GM19328 (cell line): ENCODE results near the gene DNAJB7.
A peak's percentile ranks its signal among the peaks of the same experiment; 100 is the strongest.
"Not testable (repeated sequence)": the region's sequence is repeated elsewhere in the genome, so short reads cannot be mapped to it uniquely, and the experiment has no call there.

ENCODE experiments used
- ATAC-seq: cut with Tn5 transposase; IDR thresholded peaks from one replicate; pipeline ENCODE4 v1.9.1; 2021; ENCODE audit warnings: mild to moderate bottlenecking, moderate library complexity; ENCODE audit not compliant: unreplicated experiment

DNAJB7 gene

DNA sequence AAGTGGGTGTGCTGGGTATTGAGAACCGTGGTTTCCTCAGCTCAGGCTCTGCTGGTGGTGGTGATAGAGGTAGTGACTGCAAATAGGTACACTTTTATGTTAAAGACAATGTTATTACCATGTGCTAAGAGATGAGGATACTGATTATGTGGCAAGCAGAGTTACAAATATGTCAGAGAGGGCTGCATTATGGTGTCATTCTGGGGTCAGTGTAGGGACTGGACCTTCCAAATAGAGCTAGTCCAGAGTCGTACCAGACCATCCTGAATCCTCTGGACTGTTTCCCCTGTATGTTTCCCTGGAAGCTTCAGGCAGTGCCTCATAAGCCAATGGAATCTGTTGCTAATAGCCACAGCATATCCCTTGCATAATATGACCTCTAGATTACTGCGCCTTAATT, at the start of gene DNAJB7:
Gene DNAJB7, minus strand, starts transcription at position 101 of the 400 bp plus-strand sequence. CDS start 119 bp downstream, outside the sequence.
- no peak for ATAC-seq

DNA sequence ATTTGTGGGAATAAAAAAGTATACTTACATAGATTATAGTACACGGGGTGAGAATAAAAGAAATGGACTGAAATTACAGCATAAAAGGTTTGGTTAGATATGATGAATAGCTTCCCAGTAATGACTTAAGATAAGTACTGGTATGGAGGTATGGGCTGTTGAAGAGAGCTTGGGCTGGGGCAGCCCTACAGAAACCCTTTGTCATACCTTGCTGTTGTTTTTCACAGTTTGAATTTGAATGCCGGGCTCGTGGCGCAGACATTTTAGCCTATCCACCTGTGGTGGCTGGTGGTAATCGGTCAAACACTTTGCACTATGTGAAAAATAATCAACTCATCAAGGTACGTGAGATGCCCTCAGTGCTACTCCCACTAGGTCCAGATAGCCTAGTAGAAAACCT, 47.0 kb upstream of the DNAJB7 start:
- no peak for ATAC-seq

- no peak for ATAC-seq
These were observed 42.2 kb upstream of the DNAJB7 start for GRCh38 chr22:40904101-40904500.

DNA sequence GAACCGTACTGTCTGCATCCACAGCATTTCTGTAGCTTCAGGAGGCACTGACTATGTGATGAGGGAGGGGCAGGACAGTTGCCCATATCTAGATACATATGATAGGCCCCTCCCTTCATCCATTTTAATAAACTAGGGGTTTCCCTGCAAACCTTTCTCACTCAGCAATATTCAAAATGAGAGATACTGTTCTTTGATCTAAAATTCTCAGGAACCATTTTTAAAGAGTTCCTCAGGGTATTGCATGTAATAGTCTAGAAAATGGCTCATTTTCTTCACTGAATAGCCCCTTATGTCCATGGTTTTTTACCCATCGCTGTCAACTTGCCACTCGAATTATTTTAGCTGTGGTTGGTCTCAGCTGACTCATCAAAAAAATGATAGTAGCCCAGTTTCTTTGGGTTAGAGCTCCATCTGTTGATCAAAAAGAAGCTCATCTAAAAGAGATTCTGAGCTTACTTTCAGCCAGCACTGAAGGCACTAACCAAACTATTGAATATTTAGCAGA, 37.0 kb upstream of the DNAJB7 start:
- ATAC-seq, result no peak

- no peak for ATAC-seq
These were observed 32.5 kb upstream of the DNAJB7 start for GRCh38 chr22:40894417-40894816.

GRCh38 chr22:40890881-40891280, 29.0 kb upstream of the DNAJB7 start:
- ATAC-seq, result no peak

GRCh38 chr22:40889116-40889515, 27.2 kb upstream of the DNAJB7 start:
- no peak for ATAC-seq

- ATAC-seq, result no peak
These were observed 17.0 kb upstream of the DNAJB7 start for GRCh38 chr22:40878922-40879321.

- no peak for ATAC-seq
These were observed 15.6 kb upstream of the DNAJB7 start for GRCh38 chr22:40877488-40877887.

- ATAC-seq, result no peak
These were observed 15.0 kb upstream of the DNAJB7 start for GRCh38 chr22:40876907-40877306.

GRCh38 chr22:40875111-40875510, 13.2 kb upstream of the DNAJB7 start:
- ATAC-seq, result no peak

GRCh38 chr22:40874016-40874415, 12.1 kb upstream of the DNAJB7 start:
- no peak for ATAC-seq

GRCh38 chr22:40868379-40868778, 6.5 kb upstream of the DNAJB7 start:
- ATAC-seq, result not testable (repeated sequence)

DNA sequence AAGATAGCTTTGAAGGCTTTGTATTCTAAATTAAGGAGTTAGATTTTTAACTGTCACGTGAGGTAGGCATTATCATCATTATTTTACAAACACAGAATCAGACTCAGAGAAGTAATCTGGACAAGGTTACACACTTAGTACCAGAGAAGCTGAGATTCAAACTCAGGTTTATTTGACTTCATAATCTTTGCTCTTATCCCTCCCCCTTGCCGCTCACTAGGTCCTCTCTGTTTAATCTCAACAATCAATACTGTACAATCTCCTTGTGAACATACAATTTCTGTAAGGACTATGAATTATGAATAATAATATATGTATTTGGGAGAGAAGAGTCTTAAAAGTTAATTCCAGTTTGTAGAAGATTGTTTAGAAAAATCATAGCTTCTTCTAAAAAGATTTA, 5.2 kb upstream of the DNAJB7 start:
- ATAC-seq, result no peak

GRCh38 chr22:40862537-40862936, 624 bp upstream of the DNAJB7 start:
- ATAC-seq, result no peak

DNA sequence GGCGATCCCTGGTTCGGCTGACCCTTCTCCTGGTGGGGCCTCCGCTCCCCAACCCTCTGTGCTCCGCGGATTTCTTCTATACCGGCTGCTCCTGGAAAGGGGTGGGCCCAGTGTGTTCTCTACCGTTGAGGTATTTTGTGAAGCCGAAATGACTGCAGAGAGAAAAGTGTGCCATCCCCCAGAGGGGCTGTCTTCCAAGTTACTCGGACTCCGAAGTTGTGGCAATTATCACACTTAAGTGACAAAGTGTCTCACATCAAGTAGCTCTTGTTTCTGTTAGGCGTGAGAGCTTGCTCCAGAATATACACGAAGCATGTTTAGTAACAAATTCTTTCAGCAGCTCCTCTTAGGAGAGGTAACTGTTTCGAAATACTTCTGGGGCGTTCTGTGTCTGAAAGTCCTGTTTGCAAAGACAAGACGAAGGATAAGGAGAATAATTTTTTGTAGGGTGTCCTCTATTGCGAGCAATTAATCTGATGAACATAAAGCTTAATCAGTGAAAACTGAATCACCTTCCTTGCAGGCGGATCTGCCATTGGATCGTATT, 4.5 kb downstream of the DNAJB7 start:
- ATAC-seq, result no peak

GRCh38 chr22:40856513-40857308, 5.2 kb downstream of the DNAJB7 start, which contains the start of the genes ST13 and XPNPEP3:
Gene ST13, minus strand, starts transcription at chr22:40856639. Its CDS starts 99 bp downstream, at chr22:40856540.
Gene XPNPEP3, plus strand, starts transcription at chr22:40857148. Its CDS starts 34 bp downstream, at chr22:40857182.
- peak; percentile 84 for ATAC-seq

DNA sequence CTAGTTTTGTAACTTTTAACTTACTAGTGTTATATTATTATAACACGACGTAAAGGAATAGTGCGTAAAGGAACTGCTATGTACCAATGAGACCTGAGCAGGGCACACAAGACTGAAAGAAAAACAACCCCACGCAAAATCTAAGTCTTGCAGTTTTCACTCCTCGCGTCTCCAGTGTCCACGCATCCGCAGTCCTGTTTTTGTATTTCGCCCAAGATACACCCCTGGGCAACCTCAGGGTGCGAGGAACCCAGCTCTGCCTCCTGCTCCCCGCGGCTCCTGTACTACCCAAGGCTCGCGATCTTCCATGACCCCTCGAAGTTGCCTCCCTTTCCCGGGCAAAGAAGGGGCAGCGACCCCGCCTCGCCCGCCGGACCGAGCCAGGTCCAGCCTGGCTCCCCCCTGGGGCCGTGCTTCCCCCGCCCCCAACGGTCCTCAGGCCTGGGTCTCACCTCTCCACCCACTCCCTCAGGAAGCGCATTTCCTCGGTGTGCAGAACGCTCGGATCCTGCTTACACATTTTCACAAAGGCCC, 5.9 kb downstream of the DNAJB7 start:
- ATAC-seq, result peak; percentile 20

DNA sequence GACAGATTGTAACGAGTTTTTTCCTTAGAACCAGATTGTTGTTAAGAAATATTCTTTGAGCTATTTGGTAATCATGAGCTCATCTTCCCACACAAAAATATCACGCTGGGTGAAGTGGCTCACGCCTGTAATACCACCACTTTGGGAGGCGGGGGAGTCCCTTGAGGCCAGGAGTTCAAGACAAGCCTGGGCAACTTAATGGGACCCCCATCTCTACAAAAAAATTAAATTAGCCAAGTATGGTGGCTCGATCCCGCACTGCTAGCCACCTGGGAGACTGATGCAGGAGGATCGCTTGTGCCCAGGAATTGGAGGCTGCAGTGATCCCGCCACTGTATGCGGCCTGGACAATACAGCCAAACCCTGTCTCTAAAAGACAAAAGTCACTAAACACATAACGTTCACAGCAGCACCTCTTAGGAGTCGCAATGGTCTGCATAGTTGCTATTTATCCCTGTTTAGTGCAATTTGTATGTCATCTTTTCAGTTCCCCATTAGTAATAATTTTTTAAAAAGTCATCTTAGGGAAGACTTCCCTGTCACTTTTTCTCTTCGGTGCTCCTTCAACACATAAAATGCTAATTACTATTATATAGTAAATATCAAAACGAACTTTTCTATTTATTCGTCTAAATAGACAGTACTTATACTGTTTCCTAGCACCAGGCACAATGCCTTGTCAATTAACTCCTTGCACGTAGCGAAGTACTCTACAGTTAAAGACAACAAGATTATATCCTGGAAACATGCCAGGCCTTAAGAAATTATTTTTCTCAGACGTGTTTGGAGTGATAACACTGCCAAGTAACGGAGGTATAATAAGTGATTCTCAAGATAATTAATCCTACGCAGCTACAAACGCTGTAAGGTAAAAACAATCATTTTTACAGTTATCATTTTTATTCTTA, 6.6 kb downstream of the DNAJB7 start:
- ATAC-seq, result no peak

DNA sequence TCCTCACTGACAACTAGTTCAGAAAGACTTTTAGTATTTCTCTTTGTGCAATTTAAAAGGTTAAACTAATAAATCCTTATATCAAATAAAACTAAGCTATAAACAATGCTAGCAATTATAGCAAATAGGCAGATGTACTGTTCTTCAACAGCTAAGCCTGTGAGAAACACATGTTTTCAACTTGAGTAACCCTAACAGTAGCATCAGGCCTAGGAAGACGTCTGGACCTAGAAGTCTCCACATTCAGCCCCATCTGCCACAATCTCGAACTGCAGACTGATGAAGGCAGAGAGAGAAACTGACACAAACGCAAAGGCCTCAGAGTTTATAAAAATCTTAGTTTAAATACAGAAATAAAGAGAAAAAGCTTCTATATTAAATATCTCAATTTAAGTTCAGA, 8.0 kb downstream of the DNAJB7 start:
- no peak for ATAC-seq

- ATAC-seq, result no peak
These were observed 8.6 kb downstream of the DNAJB7 start for GRCh38 chr22:40853333-40853732.
